Nephron (organoid): ENCODE measurements around the gene ALG2.
"Not testable (repeated sequence)": the region's sequence is repeated elsewhere in the genome, so short reads cannot be mapped to it uniquely, and the experiment has no call there.

Experiments
- H3K27ac Mint-ChIP-seq, 3 experiments: 2 replicates each; pipeline ENCODE4 v1.8.0; 2020; ENCODE audit warnings: mixed read lengths in 3 of 3, mild to moderate bottlenecking in 2 of 3, moderate library complexity in 1 of 3
- H3K27me3 Mint-ChIP-seq: 2 replicates; pipeline ENCODE4 v1.8.0; 2021; ENCODE audit warnings: low read depth, mild to moderate bottlenecking, moderate library complexity, mixed read lengths
- H3K36me3 Mint-ChIP-seq: 2 replicates; pipeline ENCODE4 v1.8.0; 2020; ENCODE audit warnings: low read depth, mixed read lengths
- H3K4me1 Mint-ChIP-seq: 2 replicates; pipeline ENCODE4 v1.8.0; 2020; ENCODE audit warnings: mixed read lengths
- H3K4me3 Mint-ChIP-seq, 3 experiments: 2 replicates each; pipeline ENCODE4 v1.8.0; 2020; ENCODE audit warnings: mild to moderate bottlenecking in 3 of 3, mixed read lengths in 3 of 3, moderate library complexity in 2 of 3
- H3K9me3 Mint-ChIP-seq: 2 replicates; pipeline ENCODE4 v1.8.0; 2020; ENCODE audit warnings: mixed read lengths
- TF ChIP-seq, protein P1 (sequence below), 3 experiments: fragments of 200-600 bp; sonication (generic); IDR thresholded peaks; one replicate each; pipeline ENCODE4 v1.5.0; 2021; ENCODE audit warnings: antibody characterized with exemption in 3 of 3; ENCODE audit not compliant: unreplicated experiment in 3 of 3

The ALG2 gene

DNA sequence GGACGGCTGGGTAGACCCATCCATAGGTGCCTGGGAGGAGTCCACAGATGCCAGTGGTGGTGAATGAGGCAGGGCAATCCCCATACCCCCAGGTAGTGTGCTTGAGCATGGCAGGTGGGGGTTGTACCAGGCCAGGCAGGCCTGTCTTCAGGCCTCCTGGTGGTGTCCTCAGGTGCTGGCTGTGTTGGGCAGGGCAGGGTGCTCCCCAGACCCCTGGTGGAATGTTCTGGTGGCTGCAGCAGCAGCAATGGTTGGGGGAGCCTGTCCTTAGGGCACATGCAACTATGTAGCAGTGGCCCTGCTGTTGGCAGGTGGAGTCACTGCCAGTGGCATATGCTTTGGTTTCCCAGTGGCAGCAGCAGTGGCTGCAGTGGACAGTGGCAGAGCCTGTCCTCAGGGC lies 10.0 kb downstream of the ALG2 start:
- Mint-ChIP-seq H3K27me3 (no peaks in the 10 kb centered on the region), H3K36me3 (peaks cover 48% of the 10 kb centered on the region), H3K27ac (no peak overlapping the region), H3K4me3 (no peak overlapping the region), H3K9me3 (peaks cover 46% of the 10 kb centered on the region), H3K4me1 (no peaks in the 10 kb centered on the region)
- TF ChIP-seq, protein P1, sequence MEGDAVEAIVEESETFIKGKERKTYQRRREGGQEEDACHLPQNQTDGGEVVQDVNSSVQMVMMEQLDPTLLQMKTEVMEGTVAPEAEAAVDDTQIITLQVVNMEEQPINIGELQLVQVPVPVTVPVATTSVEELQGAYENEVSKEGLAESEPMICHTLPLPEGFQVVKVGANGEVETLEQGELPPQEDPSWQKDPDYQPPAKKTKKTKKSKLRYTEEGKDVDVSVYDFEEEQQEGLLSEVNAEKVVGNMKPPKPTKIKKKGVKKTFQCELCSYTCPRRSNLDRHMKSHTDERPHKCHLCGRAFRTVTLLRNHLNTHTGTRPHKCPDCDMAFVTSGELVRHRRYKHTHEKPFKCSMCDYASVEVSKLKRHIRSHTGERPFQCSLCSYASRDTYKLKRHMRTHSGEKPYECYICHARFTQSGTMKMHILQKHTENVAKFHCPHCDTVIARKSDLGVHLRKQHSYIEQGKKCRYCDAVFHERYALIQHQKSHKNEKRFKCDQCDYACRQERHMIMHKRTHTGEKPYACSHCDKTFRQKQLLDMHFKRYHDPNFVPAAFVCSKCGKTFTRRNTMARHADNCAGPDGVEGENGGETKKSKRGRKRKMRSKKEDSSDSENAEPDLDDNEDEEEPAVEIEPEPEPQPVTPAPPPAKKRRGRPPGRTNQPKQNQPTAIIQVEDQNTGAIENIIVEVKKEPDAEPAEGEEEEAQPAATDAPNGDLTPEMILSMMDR (IDR thresholded peaks at IDR 0.05; ENCODE audit: unreplicated experiment in 3 of 3): no peak

DNA sequence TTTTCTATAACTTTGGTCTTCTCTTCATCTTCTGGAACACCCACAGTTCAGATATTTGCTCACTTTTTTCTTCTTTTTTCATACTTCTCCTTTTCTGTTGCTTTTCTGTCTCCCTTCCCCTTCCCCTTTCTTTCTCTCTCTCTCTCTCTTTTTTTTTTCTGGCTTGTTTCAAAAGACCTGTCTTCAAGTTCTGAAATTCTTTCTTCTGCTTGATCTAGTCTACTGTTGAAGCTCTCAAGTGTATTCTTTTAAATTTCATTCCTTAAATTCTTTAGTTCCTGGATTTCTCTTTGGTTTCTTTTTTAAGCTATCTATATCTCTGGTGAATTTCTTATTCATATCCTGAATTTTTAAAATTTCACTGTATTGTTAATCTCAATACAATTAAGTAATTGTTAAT lies 11.2 kb downstream of the ALG2 start:
- H3K27me3 Mint-ChIP-seq: no peaks in the 10 kb centered on the region
- no peak overlapping the region for H3K27ac Mint-ChIP-seq
- H3K4me1 Mint-ChIP-seq: no peaks in the 10 kb centered on the region
- TF ChIP-seq, protein P1 (IDR thresholded peaks at IDR 0.05; ENCODE audit: unreplicated experiment in 3 of 3): no peak
- H3K4me3 Mint-ChIP-seq: no peak overlapping the region
- H3K36me3 Mint-ChIP-seq: peaks cover 42% of the 10 kb centered on the region
- H3K9me3 Mint-ChIP-seq: peaks cover 48% of the 10 kb centered on the region

DNA sequence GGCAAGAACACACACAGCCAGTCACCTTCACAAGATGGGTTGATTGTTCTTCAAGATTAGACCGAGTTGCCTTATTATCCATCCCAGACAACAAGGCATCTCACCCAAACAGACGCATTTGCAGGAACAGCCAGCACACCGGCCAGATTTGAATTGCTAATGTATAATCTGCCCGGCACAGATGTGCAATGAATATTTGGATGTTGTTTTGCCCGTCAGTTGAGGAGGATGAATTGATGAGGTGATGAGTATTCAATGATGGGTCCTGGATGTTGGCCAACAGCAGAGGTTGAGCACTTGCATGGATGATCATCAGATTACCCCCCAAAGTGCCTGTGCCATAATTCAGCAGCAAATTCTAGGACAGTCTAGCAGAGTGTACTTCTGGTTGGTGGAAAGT lies 20.1 kb downstream of the ALG2 start:
- Mint-ChIP-seq H3K4me3 (no peak overlapping the region), H3K27ac (no peak overlapping the region), H3K9me3 (peaks cover 2% of the 10 kb centered on the region), H3K4me1 (no peaks in the 10 kb centered on the region), H3K36me3 (no peaks in the 10 kb centered on the region), H3K27me3 (no peaks in the 10 kb centered on the region)
- TF ChIP-seq, protein P1 (IDR thresholded peaks at IDR 0.05; ENCODE audit: unreplicated experiment in 3 of 3): no peak

DNA sequence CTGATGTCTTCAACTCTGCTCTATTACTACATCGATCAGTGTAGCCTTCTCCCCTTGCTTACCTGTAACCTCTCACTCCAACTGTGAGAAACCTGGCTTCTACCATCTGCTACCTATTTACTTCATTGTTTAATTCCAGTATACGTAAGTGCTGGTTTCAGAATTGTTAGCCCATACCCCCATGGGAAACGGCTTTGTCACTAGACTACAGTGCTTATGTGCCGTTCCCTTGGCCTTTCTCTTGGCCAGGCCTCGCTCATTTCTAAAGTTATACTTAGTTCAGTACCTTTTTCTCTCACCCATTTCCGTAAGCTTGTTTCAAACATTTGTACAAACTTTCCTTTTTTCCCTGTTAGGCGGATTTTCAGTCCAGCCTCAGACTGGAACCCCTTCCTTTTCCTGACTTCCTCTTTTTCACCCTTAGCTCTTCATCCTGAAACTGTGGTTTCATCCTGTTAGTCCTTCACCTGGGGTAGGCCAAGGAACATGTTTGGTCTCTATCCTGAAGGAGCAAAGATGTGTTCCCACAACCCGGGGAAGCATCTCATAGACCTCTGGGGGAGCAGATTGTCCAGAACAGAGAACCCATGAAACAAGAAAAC lies 21.7 kb downstream of the ALG2 start:
- TF ChIP-seq, protein P1 (IDR thresholded peaks at IDR 0.05; ENCODE audit: unreplicated experiment in 3 of 3): no peak
- Mint-ChIP-seq H3K36me3 (no peaks in the 10 kb centered on the region), H3K27me3 (no peaks in the 10 kb centered on the region), H3K4me3 (no peak overlapping the region), H3K4me1 (no peaks in the 10 kb centered on the region), H3K27ac (no peak overlapping the region), H3K9me3 (peaks cover 3% of the 10 kb centered on the region)

DNA sequence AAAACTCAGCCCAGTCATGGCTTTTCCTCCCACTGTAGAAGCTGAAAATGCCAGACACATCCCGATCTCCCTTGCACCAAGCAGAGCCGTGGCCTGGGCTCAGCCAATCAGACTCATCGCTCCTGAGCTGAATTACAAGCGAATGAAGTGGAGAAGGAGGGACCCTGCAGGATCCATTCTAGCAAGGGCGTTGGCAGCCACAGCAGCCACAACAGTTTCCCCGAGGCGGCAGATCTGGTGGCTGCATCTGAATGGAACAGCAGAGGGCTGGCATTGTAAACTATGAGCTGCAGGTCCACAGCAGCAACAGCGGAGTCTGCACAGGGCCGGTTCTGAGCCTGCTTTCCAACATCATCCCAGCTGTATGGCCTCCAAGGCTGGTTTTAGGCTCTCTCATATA lies 23.8 kb downstream of the ALG2 start:
- Mint-ChIP-seq H3K27me3 (no peaks in the 10 kb centered on the region), H3K4me1 (no peaks in the 10 kb centered on the region), H3K27ac (no peak overlapping the region), H3K9me3 (peaks cover 3% of the 10 kb centered on the region), H3K4me3 (no peak overlapping the region), H3K36me3 (no peaks in the 10 kb centered on the region)
- TF ChIP-seq, protein P1 (IDR thresholded peaks at IDR 0.05; ENCODE audit: unreplicated experiment in 3 of 3): no peak

DNA sequence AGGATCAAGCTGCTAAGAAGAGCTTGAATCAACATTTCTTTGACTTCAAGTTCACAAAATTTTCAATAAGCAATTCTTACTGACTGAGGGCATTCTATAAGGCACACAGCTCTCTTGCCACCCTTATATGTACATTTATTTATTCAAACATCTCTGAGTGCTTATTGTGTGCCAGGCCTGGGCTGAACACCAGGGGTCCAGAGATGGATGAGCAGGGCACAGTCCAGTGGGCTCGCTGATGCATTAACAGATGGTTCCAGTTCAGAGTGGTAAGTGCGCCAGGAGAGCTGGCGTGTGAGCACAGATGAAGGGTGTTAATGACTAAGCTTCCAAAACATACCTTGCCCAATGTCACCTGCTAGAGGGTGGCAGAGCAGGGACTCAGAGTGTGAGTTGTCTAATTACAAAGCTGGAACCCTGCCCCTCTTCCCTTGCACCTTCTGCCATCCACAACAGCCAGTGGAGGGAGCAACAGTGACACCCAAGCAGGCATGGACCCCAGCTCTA lies 24.6 kb downstream of the ALG2 start:
- Mint-ChIP-seq H3K4me3 (no peak overlapping the region), H3K4me1 (no peaks in the 10 kb centered on the region), H3K27ac (no peak overlapping the region), H3K36me3 (no peaks in the 10 kb centered on the region), H3K27me3 (no peaks in the 10 kb centered on the region), H3K9me3 (peaks cover 3% of the 10 kb centered on the region)
- TF ChIP-seq, protein P1 (IDR thresholded peaks at IDR 0.05; ENCODE audit: unreplicated experiment in 3 of 3): no peak

DNA sequence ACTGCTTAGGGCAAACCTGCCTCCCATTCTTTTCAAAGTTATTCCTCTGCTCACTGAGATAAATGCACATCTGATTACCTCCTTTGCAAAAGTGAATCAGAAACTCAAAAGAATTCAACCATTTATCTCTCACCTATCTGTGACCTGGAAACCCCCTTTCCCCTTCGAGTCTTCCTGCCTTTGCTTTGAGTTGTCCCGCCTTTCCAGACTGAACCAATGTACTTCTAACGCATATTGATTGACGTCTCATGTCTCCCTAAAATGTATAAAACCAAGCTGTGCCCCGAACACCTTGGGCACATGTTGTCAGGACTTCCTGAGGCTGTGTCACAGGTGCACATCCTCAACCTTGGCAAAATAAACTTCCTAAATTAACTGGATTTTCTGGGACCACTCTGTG lies 25.3 kb downstream of the ALG2 start:
- not testable (repeated sequence) for H3K4me3 Mint-ChIP-seq, H3K36me3 Mint-ChIP-seq, H3K27me3 Mint-ChIP-seq, H3K4me1 Mint-ChIP-seq, H3K9me3 Mint-ChIP-seq, H3K27ac Mint-ChIP-seq
